Fibroblast of skin of left quadriceps (primary cell): Measurements from ENCODE around the gene KXD1.
A peak's percentile ranks its signal among the peaks of the same experiment; 100 is the strongest.
"Not testable (repeated sequence)": the region's sequence is repeated elsewhere in the genome, so short reads cannot be mapped to it uniquely, and the experiment has no call there.

Experiments
- DNase-seq, 2 experiments: peaks; one replicate each; pipeline ENCODE4 v3.0.0-alpha.2; 2013; ENCODE audit warnings: low read depth in 2 of 2

The KXD1 gene

DNA sequence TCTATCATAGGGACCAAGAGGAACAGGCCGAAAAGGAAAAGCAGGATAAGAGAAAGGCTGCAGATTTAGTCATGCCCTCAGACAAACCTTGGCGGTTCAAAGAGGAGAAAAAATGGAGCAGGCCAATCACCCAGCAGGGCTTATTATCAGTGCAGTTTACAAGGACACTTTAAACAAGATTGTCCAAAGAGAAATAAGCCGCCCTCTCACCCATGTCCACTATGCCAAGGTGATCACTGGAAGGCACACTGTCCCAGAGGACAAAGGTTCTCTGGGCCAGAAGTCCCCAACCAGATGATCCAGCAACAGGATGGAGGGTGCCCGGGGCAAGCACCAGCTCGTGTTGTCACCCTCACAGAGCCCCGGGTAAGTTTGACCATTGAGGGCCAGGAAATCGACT lies 22.6 kb downstream of the KXD1 start:
- DNase-seq, result no peak

DNA sequence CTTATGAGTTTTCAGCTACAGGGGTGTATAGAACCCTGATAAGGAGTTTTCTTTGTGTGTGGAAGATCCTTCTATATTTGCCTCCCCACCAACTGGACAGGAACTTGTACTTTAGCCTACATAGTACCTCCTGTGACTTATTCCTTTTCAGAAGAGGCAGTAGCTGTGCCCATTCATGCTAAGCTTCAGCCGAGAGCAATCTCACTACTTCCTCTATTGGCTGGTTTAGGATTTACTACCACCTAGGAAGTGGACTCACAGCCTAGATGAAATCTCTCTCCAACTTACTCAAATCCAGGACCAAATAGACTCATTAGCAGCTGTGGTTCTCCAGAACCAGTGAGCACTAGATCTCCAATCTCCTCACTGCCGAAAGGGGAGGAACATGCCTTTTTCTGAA lies 28.6 kb downstream of the KXD1 start:
- DNase-seq, result no peak

GRCh38 chr19:18587561-18587960 lies 29.9 kb downstream of the KXD1 start:
- no peak for DNase-seq

- no peak for DNase-seq
Observed at GRCh38 chr19:18587962-18588610, 30.4 kb downstream of the KXD1 start.

DNA sequence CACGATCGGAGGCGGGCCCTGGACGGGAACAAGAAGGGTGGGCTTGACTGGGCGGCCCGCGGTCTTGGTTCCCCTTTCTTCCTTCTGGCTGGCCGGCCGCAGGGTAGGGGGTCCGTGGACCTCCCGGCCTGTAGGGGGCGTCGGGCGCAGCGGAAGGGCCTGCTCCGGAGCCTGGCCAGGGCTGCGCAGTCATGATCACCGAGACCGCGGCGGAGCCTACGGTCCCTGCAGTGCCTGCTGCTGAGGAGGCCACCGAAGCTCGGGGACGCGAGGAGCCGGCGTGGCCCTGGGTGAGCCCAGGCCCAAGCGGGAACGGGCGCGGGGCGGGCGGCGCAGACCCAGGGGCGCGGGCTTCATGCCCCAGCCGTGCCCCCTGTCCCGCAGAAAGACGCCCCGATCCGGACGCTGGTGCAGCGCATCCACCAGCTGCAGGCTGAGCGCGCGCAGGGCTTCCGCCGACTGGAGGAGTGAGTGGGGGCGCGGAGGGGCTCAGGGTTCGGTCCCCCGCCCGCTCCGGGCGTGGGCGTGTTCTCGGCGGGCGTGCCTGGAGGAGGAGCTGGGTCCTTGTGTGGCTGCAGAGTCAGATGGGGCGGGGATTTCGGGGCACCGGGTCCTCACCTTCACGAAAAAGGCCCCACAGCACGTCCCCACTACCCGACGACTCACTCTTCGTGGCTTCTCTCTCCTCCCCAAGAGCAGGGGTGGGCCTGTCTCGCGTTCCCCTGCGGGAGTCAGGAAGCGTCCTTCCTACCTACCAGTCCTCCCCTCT lies 31.1 kb downstream of the KXD1 start, which contains the start of gene REX1BD:
Gene REX1BD (plus strand): TSS at position 188 of the 769 bp plus-strand sequence. CDS start 4 bp downstream, at position 192.
- DNase-seq, result peak; percentile 49 to 55

- peak; percentile 44 for DNase-seq
Observed at GRCh38 chr19:18589380-18590272, 32.0 kb downstream of the KXD1 start.

DNA sequence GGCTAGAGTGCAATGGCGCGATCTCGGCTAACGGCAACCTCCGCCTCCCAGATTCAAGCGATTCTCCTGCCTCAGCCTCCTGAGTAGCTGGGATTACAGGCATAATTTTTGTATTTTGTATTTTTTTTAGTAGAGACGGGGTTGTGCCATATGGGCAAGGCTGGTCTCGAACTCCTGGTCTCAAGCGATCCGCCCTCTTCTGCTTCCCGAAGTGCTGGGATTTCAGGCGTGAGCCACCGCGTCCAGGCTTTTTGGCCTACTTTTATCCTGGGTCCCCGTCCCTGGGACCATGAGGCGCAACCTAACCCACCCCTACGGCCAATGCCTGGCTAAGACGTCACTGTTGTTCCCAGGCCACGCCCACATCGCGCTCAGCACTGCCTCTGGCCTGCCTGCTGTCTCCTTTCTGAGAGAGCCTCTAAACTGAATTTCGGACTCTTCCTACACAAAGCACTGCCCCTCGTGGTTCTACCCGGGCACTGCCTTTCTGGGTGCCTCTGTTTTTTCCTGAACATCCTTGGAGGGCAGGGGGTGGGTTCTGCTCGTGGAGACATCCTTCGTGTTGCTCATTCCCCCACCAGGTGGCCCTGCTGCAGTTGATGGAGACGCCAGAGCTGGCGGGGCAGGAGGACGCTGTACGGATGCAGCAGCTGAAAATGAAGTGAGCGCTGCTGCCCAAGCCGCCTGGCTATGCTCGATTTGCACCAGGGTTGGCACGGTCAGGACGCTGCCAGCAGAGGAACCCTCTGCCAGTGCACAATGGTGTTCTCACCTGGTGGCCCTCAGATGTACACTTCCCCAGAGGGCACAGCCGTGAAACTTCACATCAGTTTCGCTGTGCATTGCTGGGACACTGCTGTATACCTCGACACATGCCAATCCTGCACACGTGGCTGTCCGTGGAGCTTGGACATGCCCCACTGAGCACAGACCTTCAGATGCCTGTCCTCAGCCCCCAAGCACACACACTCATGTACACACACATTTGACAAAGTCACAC lies 32.9 kb downstream of the KXD1 start:
- peak; percentile 53 to 55 for DNase-seq

DNA sequence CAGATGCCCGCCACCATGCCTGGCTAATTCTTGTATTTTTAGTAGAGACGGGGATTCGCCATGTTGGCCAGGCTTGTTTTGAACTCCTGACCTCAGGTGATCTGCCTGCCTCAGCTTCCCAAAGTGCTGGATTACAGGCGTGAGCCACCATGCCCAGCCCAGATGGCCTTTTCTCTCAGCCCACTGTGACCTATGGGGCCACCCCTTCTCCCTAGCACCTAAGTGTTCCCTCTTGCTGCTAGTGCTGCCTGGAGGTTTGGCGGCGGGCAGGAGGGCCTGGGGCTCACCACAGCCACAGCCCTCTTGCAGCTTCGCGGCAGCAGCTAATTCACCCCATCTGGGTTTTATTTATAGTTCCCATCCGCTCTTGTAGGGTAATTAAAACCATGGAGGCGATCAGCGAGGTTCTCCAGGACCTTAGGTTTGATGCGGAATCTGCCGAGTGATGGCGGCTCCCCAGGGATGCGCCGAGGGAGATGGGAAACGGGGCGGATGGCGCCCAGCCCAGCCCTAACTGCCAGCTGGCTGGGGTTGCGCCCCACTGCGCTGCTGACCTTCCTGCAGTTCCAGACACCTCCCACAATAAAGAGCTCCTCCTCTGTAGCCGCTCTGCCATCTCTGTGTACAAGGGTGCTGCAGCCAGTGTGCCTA lies 34.2 kb downstream of the KXD1 start:
- peak; percentile 82 for DNase-seq

DNA sequence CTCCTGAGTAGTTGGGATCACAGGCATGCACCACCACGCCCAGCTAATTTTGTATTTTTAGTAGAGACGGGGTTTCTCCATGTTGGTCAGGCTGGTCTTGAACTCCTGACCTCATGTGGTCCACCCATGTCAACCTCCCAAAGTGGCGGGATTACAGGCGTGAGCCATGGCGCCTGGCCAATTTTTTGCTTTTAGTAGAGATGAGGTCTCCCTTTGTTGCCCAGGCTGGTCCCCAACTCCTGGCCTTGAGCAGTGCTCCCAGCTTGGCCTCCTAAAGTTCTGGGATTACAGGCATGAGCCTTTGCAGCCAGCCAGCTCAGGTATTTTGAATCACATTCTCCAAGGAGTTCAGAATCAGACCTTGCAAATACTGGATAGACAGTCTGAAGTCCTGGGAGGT lies 35.1 kb downstream of the KXD1 start:
- DNase-seq, result not testable (repeated sequence)

DNA sequence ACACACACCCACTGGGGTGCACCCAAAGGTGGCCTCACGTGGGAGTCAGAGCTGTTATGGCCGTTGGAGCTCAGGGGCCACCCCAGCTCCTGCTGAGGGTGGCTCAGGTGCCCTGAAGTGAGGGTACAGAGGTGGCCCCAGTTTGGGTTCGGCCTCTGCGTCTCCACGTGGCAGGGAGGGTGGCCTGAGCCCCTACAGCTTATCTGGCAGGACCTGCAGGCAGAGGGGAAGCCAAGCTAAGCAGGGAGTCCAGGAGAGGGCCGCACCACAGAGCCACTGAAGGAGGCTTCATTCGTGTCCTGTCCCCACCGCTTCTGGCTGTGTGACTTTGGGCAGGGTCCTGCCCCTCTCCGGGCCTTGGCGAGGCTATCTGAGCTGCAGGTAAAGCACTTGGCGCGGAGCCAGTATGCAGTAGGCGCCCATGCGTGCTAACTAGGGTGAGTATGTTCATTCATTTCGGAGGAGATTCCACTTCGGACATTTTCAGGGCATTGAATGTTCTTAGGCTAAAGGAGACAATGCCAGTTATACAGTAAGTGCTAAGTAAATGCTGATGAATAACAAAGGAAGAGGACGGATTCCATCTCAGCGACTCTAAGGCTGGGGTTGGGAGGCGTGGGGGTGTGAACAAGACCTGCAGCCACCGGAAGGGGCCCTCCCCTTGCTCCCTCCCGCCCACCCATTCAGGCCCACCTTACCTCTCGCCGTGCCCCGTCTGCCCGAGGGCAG lies 35.9 kb downstream of the KXD1 start:
- no peak for DNase-seq

DNA sequence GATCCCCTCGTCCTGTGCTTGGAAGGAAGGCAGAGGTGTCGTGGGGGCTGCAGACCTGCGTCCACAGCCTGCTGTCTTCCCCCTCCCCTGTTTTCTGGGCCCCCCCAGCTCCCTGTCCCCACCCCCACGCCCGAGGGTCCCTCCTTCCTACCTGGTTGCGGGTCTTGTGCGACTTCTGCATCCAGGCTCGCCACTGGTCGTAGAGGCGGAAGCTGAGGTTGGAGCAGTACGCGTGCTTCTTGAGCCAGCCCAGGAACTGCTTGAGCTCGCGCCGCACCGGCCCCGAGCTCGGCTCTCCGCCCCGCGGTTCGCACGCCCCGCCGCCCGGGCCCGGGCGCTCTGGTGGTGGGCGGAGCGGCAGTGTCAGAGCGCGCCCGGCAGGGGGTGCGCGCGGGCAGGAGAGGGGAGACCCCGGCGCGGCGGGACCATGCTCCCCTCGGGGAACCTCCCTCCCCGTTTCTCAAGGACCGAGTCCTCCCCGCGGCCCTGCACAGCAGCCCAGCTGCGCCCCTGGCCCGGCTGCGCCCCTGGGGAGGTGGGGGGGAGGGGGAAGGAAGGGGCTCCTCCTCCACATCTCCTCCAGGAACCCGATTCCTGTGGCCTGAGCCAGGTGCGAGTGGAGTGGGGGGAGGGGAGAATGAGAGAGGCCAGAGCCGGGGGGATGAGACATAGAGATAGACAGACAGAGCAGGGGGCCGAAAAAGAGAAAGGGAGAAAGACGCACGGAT lies 36.6 kb downstream of the KXD1 start:
- DNase-seq, result peak; percentile 34 to 45

DNA sequence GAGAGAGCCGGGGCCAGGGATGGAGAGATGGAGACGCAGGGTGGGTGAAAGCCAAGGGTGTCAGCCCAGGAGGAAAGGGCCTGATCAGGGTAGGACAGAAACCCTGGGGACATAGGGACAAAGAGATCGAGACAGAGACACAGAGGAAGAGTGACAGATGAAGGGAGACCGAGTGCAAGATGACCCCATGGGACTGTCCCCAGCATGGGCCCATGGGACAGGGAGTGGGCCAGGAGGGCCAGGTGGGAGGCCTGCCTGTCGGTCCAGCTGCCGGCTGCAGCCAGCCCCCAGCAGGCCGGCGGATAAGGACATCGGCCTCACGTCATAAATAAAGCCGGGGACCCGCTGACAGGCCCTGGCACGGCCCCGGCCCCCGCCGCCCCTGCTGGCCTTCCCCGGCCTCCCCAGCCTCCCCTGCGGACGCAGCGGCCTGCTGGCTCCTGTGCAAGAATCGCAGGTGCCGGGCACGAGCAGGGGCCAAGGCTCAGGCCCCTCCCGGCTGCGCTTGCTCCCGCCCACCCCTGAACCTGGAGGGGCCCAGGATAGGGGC lies 37.2 kb downstream of the KXD1 start:
- no peak for DNase-seq

GRCh38 chr19:18595475-18595874 lies 37.8 kb downstream of the KXD1 start:
- DNase-seq, result no peak

GRCh38 chr19:18596752-18597157 lies 39.1 kb downstream of the KXD1 start:
- DNase-seq, result no peak

GRCh38 chr19:18597809-18598660 lies 40.4 kb downstream of the KXD1 start:
- no peak for DNase-seq

- no peak for DNase-seq
Observed at GRCh38 chr19:18599485-18599884, 41.8 kb downstream of the KXD1 start.

DNA sequence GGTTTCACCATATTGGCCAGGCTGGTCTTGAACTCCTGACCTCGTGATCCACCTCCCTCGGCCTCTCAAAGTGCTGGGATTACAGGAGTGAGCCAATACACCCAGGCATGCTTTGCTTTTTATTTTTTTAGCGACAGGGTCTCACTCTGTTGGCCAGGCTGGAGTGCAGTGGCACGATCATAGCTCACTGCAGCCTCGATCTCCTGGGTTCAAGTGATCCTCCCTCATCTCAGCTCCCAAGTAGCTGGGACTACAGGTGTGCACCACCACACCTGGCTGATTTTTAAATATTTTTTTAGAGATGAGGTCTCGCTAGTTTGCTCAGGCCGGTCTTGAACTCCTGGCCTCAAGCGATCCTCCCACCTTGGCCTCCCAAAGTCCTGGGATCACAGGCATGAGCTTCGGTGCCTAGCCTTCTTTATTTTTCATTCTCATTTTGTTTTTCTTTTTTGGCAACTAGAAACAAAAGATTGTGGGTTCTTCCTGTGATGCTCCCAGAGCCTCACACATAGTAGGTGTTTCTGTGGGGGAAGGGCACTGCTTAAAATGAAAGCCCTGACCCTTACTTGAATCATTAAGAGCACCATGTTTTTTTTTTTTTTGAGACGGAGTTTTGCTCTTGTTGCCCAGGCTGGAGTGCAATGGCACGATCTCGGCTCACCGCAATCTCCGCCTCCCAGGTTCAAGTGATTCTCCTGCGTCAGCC lies 43.2 kb downstream of the KXD1 start:
- not testable (repeated sequence) for DNase-seq
